Erythroblast (primary cell): ENCODE data around the gene ELOVL1.

Experiments used
- GATA1 ChIP-seq: IDR thresholded peaks from 2 replicates; pipeline ENCODE4 v1.6.1; 2011; ENCODE audit warnings: low read depth, mild to moderate bottlenecking, control low read depth, low read length, moderate library complexity
- POLR2A ChIP-seq: IDR thresholded peaks from 2 replicates; pipeline ENCODE4 v1.6.1; 2011; ENCODE audit warnings: mild to moderate bottlenecking, low read length

DNA sequence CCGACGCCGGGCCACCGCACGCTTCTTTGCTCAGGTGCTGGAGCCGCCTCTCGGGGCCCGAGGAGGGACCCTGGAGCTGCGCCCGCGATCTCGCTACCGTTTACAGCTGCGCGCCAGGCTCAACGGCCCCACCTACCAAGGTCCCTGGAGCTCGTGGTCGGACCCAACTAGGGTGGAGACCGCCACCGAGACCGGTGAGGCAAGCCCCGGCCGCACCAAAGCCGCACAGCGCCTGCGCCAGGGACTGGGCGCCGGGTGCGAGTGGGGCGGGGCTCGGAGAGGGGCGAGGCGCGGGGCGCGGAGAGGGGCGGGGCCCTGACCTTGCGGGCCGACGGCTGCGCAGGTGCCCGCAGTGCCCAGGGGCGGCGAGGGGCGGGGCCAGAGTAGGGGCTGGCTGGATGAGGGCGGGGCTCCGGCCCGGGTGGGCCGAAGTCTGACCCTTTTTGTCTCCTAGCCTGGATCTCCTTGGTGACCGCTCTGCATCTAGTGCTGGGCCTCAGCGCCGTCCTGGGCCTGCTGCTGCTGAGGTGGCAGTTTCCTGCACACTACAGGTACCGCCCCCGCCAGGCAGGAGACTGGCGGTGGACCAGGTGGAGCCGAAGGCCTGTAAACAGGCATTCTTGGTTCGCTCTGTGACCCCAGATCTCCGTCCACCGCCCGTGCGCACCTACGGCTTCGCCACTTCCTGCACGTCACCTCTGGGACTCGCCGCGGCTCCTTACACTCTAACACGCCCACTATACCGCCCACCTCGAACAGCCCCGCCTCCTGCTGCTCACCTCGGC lies 18.8 kb downstream of the ELOVL1 start:
- TF ChIP-seq POLR2A, result no peak
- TF ChIP-seq GATA1, result no peak
